SK-N-SH (cell line): ENCODE results near the gene BABAM1. TPM values are rescaled to one million over a fixed set of nuclear protein-coding genes. Genes with fewer than 3 reads are reported as not detected.

Source experiments
- CTCF ChIA-PET: fragments of 300-600, 350-600 bp; formaldehyde crosslinking; extraction: SDS; loops from one replicate; lab custom pipeline; 2021; lab: Yijun Ruan, JAX
- POLR2A ChIA-PET: fragments of 350-600 bp; sonication (Branson Sonifier 250); formaldehyde crosslinking; extraction: SDS; loops from one replicate; lab custom pipeline; 2020; ENCODE audit warnings: antibody characterized with exemption, inconsistent platforms; lab: Yijun Ruan, JAX
- DNase-seq: peaks from one replicate; pipeline ENCODE4 v3.0.0; 2012
- H2AFZ ChIP-seq: fragments of 200-600 bp; sonication (generic); 2 replicates; pipeline ENCODE4 v1.8.1; 2016; ENCODE audit warnings: antibody characterized with exemption, mild to moderate bottlenecking, low read depth
- H3F3A ChIP-seq: fragments of 200-600 bp; sonication (generic); replicated peaks from 2 replicates; pipeline ENCODE3; 2016; ENCODE audit warnings: antibody characterized with exemption, mild to moderate bottlenecking; ENCODE audit not compliant: insufficient read depth
- H3K27ac ChIP-seq, 2 experiments: fragments of 200-500 bp in 1 of 2; fragments of 200-600 bp in 1 of 2; sonication (Bioruptor generic) in 1 of 2; sonication (generic), shearing (Covaris generic) in 1 of 2; 2 replicates each; pipeline versions ENCODE4 v1.5.1 to v1.6.1; 2014 to 2016; ENCODE audit warnings: low read depth in 2 of 2, inconsistent platforms in 1 of 2, low read length in 1 of 2, mild to moderate bottlenecking in 1 of 2, mixed read lengths in 1 of 2
- H3K27me3 ChIP-seq: fragments of 200-600 bp; sonication (generic), shearing (Covaris generic); 2 replicates; pipeline ENCODE4 v1.6.1; 2016; ENCODE audit warnings: mixed run types; ENCODE audit not compliant: insufficient read depth
- H3K36me3 ChIP-seq, 2 experiments: fragments of 200-500 bp in 1 of 2; fragments of 200-600 bp in 1 of 2; sonication (Bioruptor generic) in 1 of 2; sonication (generic) in 1 of 2; replicated peaks in 1 of 2; 2 replicates each; pipeline versions ENCODE3 to v1.5.1; 2014 to 2016; ENCODE audit warnings: low read length in 1 of 2, mild to moderate bottlenecking in 1 of 2; ENCODE audit not compliant: insufficient read depth in 2 of 2, control insufficient read depth in 1 of 2
- H3K4me1 ChIP-seq, 2 experiments: fragments of 200-500 bp in 1 of 2; fragments of 200-600 bp in 1 of 2; sonication (Bioruptor generic) in 1 of 2; sonication (generic), shearing (Covaris generic) in 1 of 2; 2 replicates each; pipeline versions ENCODE4 v1.5.1 to v1.6.1; 2014 to 2016; ENCODE audit warnings: low read depth in 1 of 2, low read length in 1 of 2, mixed run types in 1 of 2; ENCODE audit not compliant: insufficient read depth in 2 of 2, control insufficient read depth in 1 of 2
- H3K4me2 ChIP-seq: fragments of 200-600 bp; sonication (generic), shearing (Covaris generic); 2 replicates; pipeline ENCODE4 v1.6.1; 2017; ENCODE audit warnings: mixed run types
- H3K4me3 ChIP-seq, 2 experiments: fragments of 200-500 bp in 1 of 2; fragments of 200-600 bp in 1 of 2; sonication (Bioruptor generic) in 1 of 2; sonication (generic), shearing (Covaris generic) in 1 of 2; 2 replicates each; pipeline versions ENCODE4 v1.5.1 to v1.8.1; 2014 to 2016; ENCODE audit warnings: low read depth in 2 of 2, inconsistent platforms in 1 of 2, low read length in 1 of 2, mild to moderate bottlenecking in 1 of 2, mixed read lengths in 1 of 2, moderate library complexity in 1 of 2
- H3K79me2 ChIP-seq: fragments of 200-600 bp; sonication (generic); 2 replicates; pipeline ENCODE4 v1.8.1; 2017; ENCODE audit warnings: mild to moderate bottlenecking; ENCODE audit not compliant: insufficient read depth
- H3K9ac ChIP-seq: fragments of 200-600 bp; sonication (generic); 2 replicates; pipeline ENCODE4 v1.6.1; 2017; ENCODE audit warnings: mixed run types
- H3K9me2 ChIP-seq: fragments of 200-600 bp; sonication (generic); 2 replicates; pipeline ENCODE4 v1.6.1; 2017; ENCODE audit warnings: mixed run types
- H3K9me3 ChIP-seq: fragments of 200-600 bp; sonication (generic); 2 replicates; pipeline ENCODE4 v1.6.1; 2017; ENCODE audit warnings: mixed run types, mild to moderate bottlenecking, moderate library complexity
- H4K20me1 ChIP-seq: fragments of 200-600 bp; sonication (generic); 2 replicates; pipeline ENCODE4 v1.6.1; 2017; ENCODE audit warnings: mild to moderate bottlenecking, mixed run types; ENCODE audit not compliant: insufficient read depth
- POLR2AphosphoS5 ChIP-seq: IDR thresholded peaks from 2 replicates; pipeline ENCODE4 v1.6.1; 2012; ENCODE audit warnings: low read depth, low read length
- RAD21 ChIP-seq: IDR thresholded peaks from 2 replicates; pipeline ENCODE4 v1.6.1; 2012; ENCODE audit warnings: mild to moderate bottlenecking, low read length
- RCOR1 ChIP-seq: fragments of 150-350 bp; IDR thresholded peaks from 2 replicates; pipeline ENCODE4 v1.6.1; 2017; ENCODE audit warnings: antibody characterized with exemption, low read length
- RXRA ChIP-seq: IDR thresholded peaks from 2 replicates; pipeline ENCODE4 v1.4.0; 2012; ENCODE audit warnings: low read depth, mild to moderate bottlenecking, borderline replicate concordance
- WGBS: methylation state at CpG from one replicate; pipeline ENCODE4 v1.1.6; 2017; ENCODE audit warnings: low lambda C conversion rate; 5-methylcytosine and 5-hydroxymethylcytosine counted together
- polyA plus RNA-seq, 3 experiments: library from polyadenylated mRNA; depleted of rRNA; stranded (reverse); fragments of >200 nt; gene quantifications; 2 replicates each; pipeline ENCODE4 v1.2.3, GENCODE V29; 2012
- TF ChIP-seq, protein P1 (sequence below): IDR thresholded peaks from 2 replicates; pipeline ENCODE4 v1.6.1; 2012; ENCODE audit warnings: mild to moderate bottlenecking, low read depth, low read length, moderate library complexity
- TF ChIP-seq, protein P2 (sequence below): IDR thresholded peaks from 2 replicates; pipeline ENCODE4 v1.4.0; 2012; ENCODE audit warnings: low read depth, borderline replicate concordance
- TF ChIP-seq, protein P3 (sequence below): fragments of 150-350 bp; IDR thresholded peaks from 2 replicates; pipeline ENCODE4 v1.6.1; 2016; ENCODE audit warnings: mild to moderate bottlenecking, low read depth, low read length
- TF ChIP-seq, protein P4 (sequence below): IDR thresholded peaks from 2 replicates; pipeline ENCODE4 v1.4.0; 2012; ENCODE audit warnings: low read depth, borderline replicate concordance
- TF ChIP-seq, protein P5 (sequence below): IDR thresholded peaks from 2 replicates; pipeline ENCODE4; 2012

The BABAM1 gene
- polyA plus RNA-seq, 1 of the 3 experiments (the other 2 are of a cell fraction) = 192 TPM

GRCh38 chr19:17323964-17324332 lies 56.7 kb downstream of the BABAM1 start:
- H3K27me3 ChIP-seq = no peaks in the 10 kb centered on the region
- no peaks in the 10 kb centered on the region for H4K20me1 ChIP-seq
- ChIA-PET POLR2A (interaction anchor here (0.7 to 1.0 kb wide), 2 partner anchors 16 to 665 kb away, joined by 3 read pairs; no protein-coding TSS in a partner anchor), CTCF (interaction anchor here (0.9 to 1.5 kb wide), 3 partner anchors 10 to 19 kb away, joined by 3 to 8 read pairs (median 3); partner anchors contain the start of genes ANO8 and MRPL34)
- no peak overlapping the region for H3K4me2 ChIP-seq
- no peak overlapping the region; a peak in 1 of 4 replicates for H3K4me3 ChIP-seq
- no peaks in the 10 kb centered on the region for H3K79me2 ChIP-seq
- H3K36me3 ChIP-seq = peaks cover 0 to 39% of the 10 kb centered on the region in 2 experiments
- DNase-seq = no peak
- H3K9me3 ChIP-seq = no peaks in the 10 kb centered on the region
- H3K4me1 ChIP-seq = no peaks in the 10 kb centered on the region
- no peak overlapping the region for H3K9ac ChIP-seq
- no peaks in the 10 kb centered on the region for H3F3A ChIP-seq
- TF ChIP-seq, protein P1, sequence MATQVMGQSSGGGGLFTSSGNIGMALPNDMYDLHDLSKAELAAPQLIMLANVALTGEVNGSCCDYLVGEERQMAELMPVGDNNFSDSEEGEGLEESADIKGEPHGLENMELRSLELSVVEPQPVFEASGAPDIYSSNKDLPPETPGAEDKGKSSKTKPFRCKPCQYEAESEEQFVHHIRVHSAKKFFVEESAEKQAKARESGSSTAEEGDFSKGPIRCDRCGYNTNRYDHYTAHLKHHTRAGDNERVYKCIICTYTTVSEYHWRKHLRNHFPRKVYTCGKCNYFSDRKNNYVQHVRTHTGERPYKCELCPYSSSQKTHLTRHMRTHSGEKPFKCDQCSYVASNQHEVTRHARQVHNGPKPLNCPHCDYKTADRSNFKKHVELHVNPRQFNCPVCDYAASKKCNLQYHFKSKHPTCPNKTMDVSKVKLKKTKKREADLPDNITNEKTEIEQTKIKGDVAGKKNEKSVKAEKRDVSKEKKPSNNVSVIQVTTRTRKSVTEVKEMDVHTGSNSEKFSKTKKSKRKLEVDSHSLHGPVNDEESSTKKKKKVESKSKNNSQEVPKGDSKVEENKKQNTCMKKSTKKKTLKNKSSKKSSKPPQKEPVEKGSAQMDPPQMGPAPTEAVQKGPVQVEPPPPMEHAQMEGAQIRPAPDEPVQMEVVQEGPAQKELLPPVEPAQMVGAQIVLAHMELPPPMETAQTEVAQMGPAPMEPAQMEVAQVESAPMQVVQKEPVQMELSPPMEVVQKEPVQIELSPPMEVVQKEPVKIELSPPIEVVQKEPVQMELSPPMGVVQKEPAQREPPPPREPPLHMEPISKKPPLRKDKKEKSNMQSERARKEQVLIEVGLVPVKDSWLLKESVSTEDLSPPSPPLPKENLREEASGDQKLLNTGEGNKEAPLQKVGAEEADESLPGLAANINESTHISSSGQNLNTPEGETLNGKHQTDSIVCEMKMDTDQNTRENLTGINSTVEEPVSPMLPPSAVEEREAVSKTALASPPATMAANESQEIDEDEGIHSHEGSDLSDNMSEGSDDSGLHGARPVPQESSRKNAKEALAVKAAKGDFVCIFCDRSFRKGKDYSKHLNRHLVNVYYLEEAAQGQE = no peak
- TF ChIP-seq, protein P2, sequence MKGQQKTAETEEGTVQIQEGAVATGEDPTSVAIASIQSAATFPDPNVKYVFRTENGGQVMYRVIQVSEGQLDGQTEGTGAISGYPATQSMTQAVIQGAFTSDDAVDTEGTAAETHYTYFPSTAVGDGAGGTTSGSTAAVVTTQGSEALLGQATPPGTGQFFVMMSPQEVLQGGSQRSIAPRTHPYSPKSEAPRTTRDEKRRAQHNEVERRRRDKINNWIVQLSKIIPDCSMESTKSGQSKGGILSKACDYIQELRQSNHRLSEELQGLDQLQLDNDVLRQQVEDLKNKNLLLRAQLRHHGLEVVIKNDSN = no peak
- H3K27ac ChIP-seq = no peak overlapping the region
- no peaks in the 10 kb centered on the region for H3K9me2 ChIP-seq
- 50% methylated on average over 1 of the region's 7 CpGs for WGBS
- no peak overlapping the region for H2AFZ ChIP-seq

GRCh38 chr19:17324357-17325114 lies 57.3 kb downstream of the BABAM1 start:
- ChIA-PET CTCF (interaction anchor here (0.9 to 1.5 kb wide), 3 partner anchors 9 to 19 kb away, joined by 3 to 8 read pairs (median 3); partner anchors contain the start of genes ANO8 and MRPL34), POLR2A (interaction anchor here (0.7 to 1.0 kb wide), 2 partner anchors 17 to 666 kb away, joined by 3 read pairs; no protein-coding TSS in a partner anchor)
- H3K4me1 ChIP-seq = no peaks in the 10 kb centered on the region

More at GRCh38 chr19:17324357-17325114, 57.3 kb downstream of the BABAM1 start:
- TF ChIP-seq RAD21 = no peak
- TF ChIP-seq, protein P3, sequence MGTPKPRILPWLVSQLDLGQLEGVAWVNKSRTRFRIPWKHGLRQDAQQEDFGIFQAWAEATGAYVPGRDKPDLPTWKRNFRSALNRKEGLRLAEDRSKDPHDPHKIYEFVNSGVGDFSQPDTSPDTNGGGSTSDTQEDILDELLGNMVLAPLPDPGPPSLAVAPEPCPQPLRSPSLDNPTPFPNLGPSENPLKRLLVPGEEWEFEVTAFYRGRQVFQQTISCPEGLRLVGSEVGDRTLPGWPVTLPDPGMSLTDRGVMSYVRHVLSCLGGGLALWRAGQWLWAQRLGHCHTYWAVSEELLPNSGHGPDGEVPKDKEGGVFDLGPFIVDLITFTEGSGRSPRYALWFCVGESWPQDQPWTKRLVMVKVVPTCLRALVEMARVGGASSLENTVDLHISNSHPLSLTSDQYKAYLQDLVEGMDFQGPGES = no peak
- TF ChIP-seq RCOR1 = no peak
- no peak for TF ChIP-seq RXRA
- TF ChIP-seq, protein P4, sequence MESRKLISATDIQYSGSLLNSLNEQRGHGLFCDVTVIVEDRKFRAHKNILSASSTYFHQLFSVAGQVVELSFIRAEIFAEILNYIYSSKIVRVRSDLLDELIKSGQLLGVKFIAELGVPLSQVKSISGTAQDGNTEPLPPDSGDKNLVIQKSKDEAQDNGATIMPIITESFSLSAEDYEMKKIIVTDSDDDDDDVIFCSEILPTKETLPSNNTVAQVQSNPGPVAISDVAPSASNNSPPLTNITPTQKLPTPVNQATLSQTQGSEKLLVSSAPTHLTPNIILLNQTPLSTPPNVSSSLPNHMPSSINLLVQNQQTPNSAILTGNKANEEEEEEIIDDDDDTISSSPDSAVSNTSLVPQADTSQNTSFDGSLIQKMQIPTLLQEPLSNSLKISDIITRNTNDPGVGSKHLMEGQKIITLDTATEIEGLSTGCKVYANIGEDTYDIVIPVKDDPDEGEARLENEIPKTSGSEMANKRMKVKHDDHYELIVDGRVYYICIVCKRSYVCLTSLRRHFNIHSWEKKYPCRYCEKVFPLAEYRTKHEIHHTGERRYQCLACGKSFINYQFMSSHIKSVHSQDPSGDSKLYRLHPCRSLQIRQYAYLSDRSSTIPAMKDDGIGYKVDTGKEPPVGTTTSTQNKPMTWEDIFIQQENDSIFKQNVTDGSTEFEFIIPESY = no peak
- no peak for TF ChIP-seq POLR2AphosphoS5
- TF ChIP-seq, protein P5, sequence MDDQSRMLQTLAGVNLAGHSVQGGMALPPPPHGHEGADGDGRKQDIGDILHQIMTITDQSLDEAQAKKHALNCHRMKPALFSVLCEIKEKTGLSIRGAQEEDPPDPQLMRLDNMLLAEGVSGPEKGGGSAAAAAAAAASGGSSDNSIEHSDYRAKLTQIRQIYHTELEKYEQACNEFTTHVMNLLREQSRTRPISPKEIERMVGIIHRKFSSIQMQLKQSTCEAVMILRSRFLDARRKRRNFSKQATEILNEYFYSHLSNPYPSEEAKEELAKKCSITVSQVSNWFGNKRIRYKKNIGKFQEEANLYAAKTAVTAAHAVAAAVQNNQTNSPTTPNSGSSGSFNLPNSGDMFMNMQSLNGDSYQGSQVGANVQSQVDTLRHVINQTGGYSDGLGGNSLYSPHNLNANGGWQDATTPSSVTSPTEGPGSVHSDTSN = no peak
- H3K9me2 ChIP-seq = no peaks in the 10 kb centered on the region
- H3K4me3 ChIP-seq = no peak overlapping the region
- H3K27me3 ChIP-seq = no peaks in the 10 kb centered on the region
- no peaks in the 10 kb centered on the region for H4K20me1 ChIP-seq
- 94% methylated on average over 15 of the region's 28 CpGs for WGBS
- H3K4me2 ChIP-seq = no peak overlapping the region
- H3K36me3 ChIP-seq = peaks cover 0 to 35% of the 10 kb centered on the region in 2 experiments
- H3K9me3 ChIP-seq = no peaks in the 10 kb centered on the region
- H2AFZ ChIP-seq = no peak overlapping the region
- no peaks in the 10 kb centered on the region for H3F3A ChIP-seq
- no peaks in the 10 kb centered on the region for H3K79me2 ChIP-seq
- H3K9ac ChIP-seq = no peak overlapping the region
- DNase-seq = no peak
- H3K27ac ChIP-seq = no peak overlapping the region; a peak in 1 of 4 replicates
